ENCODE results near the gene AHSA1. TPM values are rescaled to one million over a fixed set of nuclear protein-coding genes. Genes with fewer than 3 reads are reported as not detected.

The AHSA1 gene
- total RNA-seq, 1 experiment from 2014 or later: 190 TPM

GRCh38 chr14:77416836-77417235 is 41.1 kb upstream of the AHSA1 start:
- Histone ChIP-seq H3K4me1 (ENCODE audit: insufficient read depth, low read length) (no peaks in the 10 kb centered on the region), H4K8ac (replicated peaks; ENCODE audit: insufficient read length, low read depth, low read length) (no peak overlapping the region), H4K5ac (ENCODE audit: insufficient read length, low read depth, low read length) (no peak overlapping the region), H2BK5ac (ENCODE audit: insufficient read length, low read length) (no peak overlapping the region), H3K4ac (ENCODE audit: low read depth, low read length) (no peak overlapping the region), H3K14ac (ENCODE audit: insufficient read depth, low read length) (no peak overlapping the region), H3K79me2 (ENCODE audit: insufficient read depth, low read length) (no peaks in the 10 kb centered on the region), H3K18ac (ENCODE audit: insufficient read length, low read depth, low read length) (no peak overlapping the region), H3K56ac (ENCODE audit: insufficient read length, low read depth, low read length) (no peak overlapping the region), H4K91ac (ENCODE audit: insufficient read length, low read depth, low read length) (no peak overlapping the region), H2BK12ac (ENCODE audit: insufficient read length, low read depth, low read length) (no peak overlapping the region), H2AFZ (ENCODE audit: low read length) (no peak overlapping the region), H3K23ac (ENCODE audit: insufficient read length, low read depth, low read length) (no peak overlapping the region), H2AK5ac (ENCODE audit: insufficient read length, low read length) (no peak overlapping the region), H3K4me2 (ENCODE audit: insufficient read depth, insufficient read length, low read length) (no peak overlapping the region), H3K9ac (ENCODE audit: extremely low read depth, insufficient read length, low read length) (no peak overlapping the region), H2BK120ac (ENCODE audit: low read depth, low read length, poor library complexity, severe bottlenecking) (no peak overlapping the region), H3K79me1 (ENCODE audit: insufficient read depth, low read depth, low read length, poor library complexity, severe bottlenecking) (no peaks in the 10 kb centered on the region), H2BK15ac (ENCODE audit: low read depth, low read length) (no peak overlapping the region), H2BK20ac (ENCODE audit: low read depth, low read length, poor library complexity, severe bottlenecking) (no peak overlapping the region), H3K27me3 (ENCODE audit: insufficient read depth, low read length) (no peaks in the 10 kb centered on the region), H3K23me2 (ENCODE audit: insufficient read length, low read depth, low read length, poor library complexity, severe bottlenecking) (no peaks in the 10 kb centered on the region), H4K20me1 (ENCODE audit: control insufficient read depth, insufficient read depth, insufficient read length) (no peaks in the 10 kb centered on the region), H3T11ph (ENCODE audit: low read length) (no peak overlapping the region), H3K27ac (ENCODE audit: insufficient read length, low read depth, low read length) (no peak overlapping the region), H3K9me3 (ENCODE audit: control insufficient read depth, low read depth, low read length) (no peaks in the 10 kb centered on the region)
- DNase-seq: no peak
- Mint-ChIP-seq H3K36me3 (ENCODE audit: insufficient read depth in 1 of 3, low read depth in 3 of 3) (peaks cover 9 to 27% (median 20%) of the 10 kb centered on the region in 3 experiments), H3K9me3 (peaks cover 22 to 25% of the 10 kb centered on the region in 2 experiments), H3K27ac (no peak overlapping the region), H3K4me3 (no peak overlapping the region), H3K27me3 (ENCODE audit: low read depth) (no peaks in the 10 kb centered on the region), H3K4me1 (no peaks in the 10 kb centered on the region)
- WGBS (ENCODE audit: extremely low coverage, insufficient read length, low lambda C conversion rate): no CpG with 5 or more reads among the region's 8 CpGs
- no peak for TF ChIP-seq CTCF (conservative IDR thresholded peaks at IDR 0.05)
